H1 (cell line): ENCODE data around the gene NUP205. TPM values are rescaled to one million over a fixed set of nuclear protein-coding genes. Genes with fewer than 3 reads are reported as not detected.

Source experiments
- CTCF ChIA-PET: fragments of 300-600 bp; sonication (Branson Sonifier 250); formaldehyde crosslinking; loops from one replicate; lab custom pipeline; 2021; ENCODE audit not compliant: partially characterized antibody; lab: Charles Lee
- POLR2A ChIA-PET: fragments of 300-600 bp; sonication (Branson Sonifier 250); formaldehyde crosslinking; loops from one replicate; lab custom pipeline; 2021; ENCODE audit warnings: inconsistent platforms; ENCODE audit not compliant: partially characterized antibody; lab: Charles Lee
- DNase-seq, 2 experiments: peaks; one replicate each; pipeline versions ENCODE4 v3.0.0 to v3.0.0-alpha.2; 2010 to 2022; ENCODE audit warnings: low spot score in 2 of 2, low read depth in 1 of 2, mixed read lengths in 1 of 2
- FAIRE-seq: peaks from 2 replicates; lab custom pipeline; 2011; peaks lifted over from hg19 to GRCh38; lab: Jason Lieb, UNC
- H2AFZ ChIP-seq: 2 replicates; pipeline ENCODE4 v1.8.1; 2012; ENCODE audit warnings: low read length, inconsistent platforms
- H2AK5ac ChIP-seq: 2 replicates; pipeline ENCODE4 v1.6.1; 2013; ENCODE audit warnings: low read depth, low read length
- H2BK120ac ChIP-seq: replicated peaks from 2 replicates; pipeline ENCODE3; 2013; ENCODE audit warnings: low read depth, low read length, inconsistent platforms
- H2BK12ac ChIP-seq: 2 replicates; pipeline ENCODE4 v1.6.1; 2013; ENCODE audit warnings: low read depth, low read length
- H2BK15ac ChIP-seq: 2 replicates; pipeline ENCODE4 v1.6.1; 2013; ENCODE audit warnings: low read length
- H2BK20ac ChIP-seq: 2 replicates; pipeline ENCODE4 v1.6.1; 2013; ENCODE audit warnings: low read length
- H2BK5ac ChIP-seq: 2 replicates; pipeline ENCODE4 v1.6.1; 2013; ENCODE audit warnings: low read depth, low read length
- H3K14ac ChIP-seq: 2 replicates; pipeline ENCODE4 v1.6.1; 2013; ENCODE audit warnings: inconsistent platforms; ENCODE audit not compliant: insufficient read length
- H3K18ac ChIP-seq: 2 replicates; pipeline ENCODE4 v1.6.1; 2013; ENCODE audit warnings: low read length; ENCODE audit errors: extremely low read depth
- H3K23ac ChIP-seq: 2 replicates; pipeline ENCODE4 v1.6.1; 2013; ENCODE audit warnings: inconsistent platforms; ENCODE audit not compliant: insufficient read length
- H3K23me2 ChIP-seq: 2 replicates; pipeline ENCODE4 v1.6.1; 2013; ENCODE audit warnings: low read depth, low read length
- H3K27ac ChIP-seq: 2 replicates; pipeline ENCODE4 v1.6.1; 2011; ENCODE audit warnings: low read depth, low read length, inconsistent platforms
- H3K27me3 ChIP-seq, 4 experiments: replicated peaks in 1 of 4; 1 replicate in 1 of 4; 2 replicates in 3 of 4; pipeline versions ENCODE4 v1.6.1 to v1.8.1; 2011 to 2013; ENCODE audit warnings: low read length in 3 of 4, mild to moderate bottlenecking in 3 of 4, inconsistent platforms in 2 of 4, mixed read lengths in 2 of 4, moderate library complexity in 1 of 4; ENCODE audit not compliant: control insufficient read depth in 3 of 4, insufficient read depth in 3 of 4; ENCODE audit errors: extremely low read depth in 1 of 4
- H3K36me3 ChIP-seq, 4 experiments: 2 replicates each; pipeline versions ENCODE4 v1.6.1 to v1.8.1; 2011 to 2013; ENCODE audit warnings: mild to moderate bottlenecking in 4 of 4, low read length in 3 of 4, moderate library complexity in 2 of 4, control low read depth in 1 of 4, inconsistent platforms in 1 of 4; ENCODE audit not compliant: insufficient read depth in 4 of 4, control insufficient read depth in 2 of 4
- H3K4ac ChIP-seq: replicated peaks from 2 replicates; pipeline ENCODE3; 2013; ENCODE audit warnings: low read length, low read depth, mixed read lengths, inconsistent platforms; ENCODE audit not compliant: insufficient read length
- H3K4me1 ChIP-seq, 4 experiments: replicated peaks in 1 of 4; 1 replicate in 1 of 4; 2 replicates in 3 of 4; pipeline versions ENCODE4 v1.6.1 to v1.8.1; 2011 to 2013; ENCODE audit warnings: low read length in 3 of 4, inconsistent platforms in 2 of 4, mixed read lengths in 1 of 4; ENCODE audit not compliant: insufficient read depth in 4 of 4, control insufficient read depth in 3 of 4
- H3K4me2 ChIP-seq, 2 experiments: 2 replicates each; pipeline versions ENCODE4 v1.6.1 to v1.8.1; 2011 to 2013; ENCODE audit warnings: low read depth in 2 of 2, low read length in 2 of 2, control low read depth in 1 of 2, inconsistent platforms in 1 of 2, mild to moderate bottlenecking in 1 of 2; ENCODE audit not compliant: insufficient read depth in 1 of 2
- H3K4me3 ChIP-seq, 4 experiments: fragments of 200-600, 300-600 bp in 1 of 4; sonication (generic), shearing (Covaris generic), sonication (Bioruptor Twin) in 1 of 4; 2 replicates each; pipeline versions ENCODE4 v1.5.1 to v1.8.1; 2011 to 2016; ENCODE audit warnings: low read length in 4 of 4, low read depth in 3 of 4, control low read depth in 2 of 4, inconsistent platforms in 2 of 4, mild to moderate bottlenecking in 2 of 4, mixed read lengths in 1 of 4, moderate library complexity in 1 of 4; ENCODE audit not compliant: insufficient read depth in 2 of 4; ENCODE audit errors: extremely low read depth in 1 of 4
- H3K56ac ChIP-seq: replicated peaks from 2 replicates; pipeline ENCODE3; 2013; ENCODE audit warnings: low read depth, mild to moderate bottlenecking, mixed read lengths, low read length, inconsistent platforms; ENCODE audit not compliant: insufficient read length
- H3K79me1 ChIP-seq: 2 replicates; pipeline ENCODE4 v1.6.1; 2013; ENCODE audit warnings: low read depth, low read length, control low read depth
- H3K79me2 ChIP-seq, 2 experiments: 2 replicates each; pipeline versions ENCODE4 v1.6.1 to v1.8.1; 2012 to 2013; ENCODE audit warnings: low read length in 2 of 2, mild to moderate bottlenecking in 2 of 2, inconsistent platforms in 1 of 2; ENCODE audit not compliant: insufficient read depth in 2 of 2, control insufficient read depth in 1 of 2
- H3K9ac ChIP-seq, 4 experiments: replicated peaks in 1 of 4; 1 replicate in 1 of 4; 2 replicates in 3 of 4; pipeline versions ENCODE4 v1.6.1 to v1.8.1; 2011 to 2013; ENCODE audit warnings: low read depth in 3 of 4, low read length in 3 of 4, control low read depth in 2 of 4, mild to moderate bottlenecking in 2 of 4, moderate library complexity in 2 of 4, inconsistent platforms in 1 of 4; ENCODE audit errors: extremely low read depth in 1 of 4
- H3K9me3 ChIP-seq, 2 experiments: 2 replicates each; pipeline versions ENCODE4 v1.6.1 to v1.8.1; 2012 to 2013; ENCODE audit warnings: mild to moderate bottlenecking in 2 of 2, moderate library complexity in 2 of 2, control low read depth in 1 of 2, inconsistent platforms in 1 of 2, low read depth in 1 of 2, low read length in 1 of 2, mixed read lengths in 1 of 2; ENCODE audit not compliant: insufficient read depth in 2 of 2
- H4K20me1 ChIP-seq, 2 experiments: replicated peaks in 1 of 2; 2 replicates each; pipeline versions ENCODE3 to v1.8.1; 2011 to 2013; ENCODE audit warnings: inconsistent platforms in 2 of 2, low read length in 2 of 2, mild to moderate bottlenecking in 1 of 2; ENCODE audit not compliant: insufficient read depth in 2 of 2, control insufficient read depth in 1 of 2
- H4K5ac ChIP-seq: 2 replicates; pipeline ENCODE4 v1.6.1; 2013; ENCODE audit warnings: low read length, low read depth, mixed read lengths, inconsistent platforms; ENCODE audit not compliant: insufficient read length
- H4K8ac ChIP-seq: 2 replicates; pipeline ENCODE4 v1.8.0; 2013; ENCODE audit warnings: mild to moderate bottlenecking, moderate library complexity, low read length, inconsistent platforms; ENCODE audit not compliant: insufficient read depth; ENCODE audit errors: extremely low read depth
- H4K91ac ChIP-seq: replicated peaks from 2 replicates; pipeline ENCODE3; 2013; ENCODE audit warnings: low read length, mixed read lengths, inconsistent platforms; ENCODE audit not compliant: insufficient read length
- BRCA1 ChIP-seq: IDR thresholded peaks from 2 replicates; pipeline ENCODE4 v1.6.1; 2012; ENCODE audit warnings: low read depth, low read length, improper control_type of control experiment
- EGR1 ChIP-seq: IDR thresholded peaks from 2 replicates; pipeline ENCODE4 v1.6.1; 2011; ENCODE audit warnings: low read depth, low read length, borderline replicate concordance
- EZH2 ChIP-seq: fragments of 200-600 bp; sonication (generic); IDR thresholded peaks from 2 replicates; pipeline ENCODE4 v1.7.1; 2012; ENCODE audit warnings: low read depth, mild to moderate bottlenecking, moderate library complexity, low read length, inconsistent platforms; ENCODE audit not compliant: severe bottlenecking
- KDM5A ChIP-seq: fragments of 200-600 bp; IDR thresholded peaks from 2 replicates; pipeline ENCODE4 v1.7.1; 2012; ENCODE audit warnings: mild to moderate bottlenecking, low read length, inconsistent platforms, mixed read lengths
- SAP30 ChIP-seq: fragments of 300-600 bp; sonication (generic); IDR thresholded peaks from 2 replicates; pipeline ENCODE4 v1.7.1; 2012; ENCODE audit warnings: low read length, moderate library complexity, mild to moderate bottlenecking, inconsistent platforms; ENCODE audit not compliant: insufficient read depth, insufficient replicate concordance
- TAF7 ChIP-seq: optimal IDR thresholded peaks from 2 replicates; pipeline ENCODE3; 2011; ENCODE audit warnings: low read depth, mild to moderate bottlenecking, inconsistent platforms, low read length, moderate library complexity, borderline replicate concordance
- WGBS, 2 experiments: shearing (Covaris generic) in 1 of 2; methylation state at CpG; one replicate each; pipeline versions ENCODE4 v1.1.6 to v1.1.7; 2013 to 2015; ENCODE audit warnings: low lambda C conversion rate in 2 of 2, mixed read lengths in 2 of 2, inconsistent platforms in 1 of 2, low coverage in 1 of 2, missing lambda C conversion rate in 1 of 2; ENCODE audit not compliant: insufficient replicate concordance in 2 of 2, insufficient coverage in 1 of 2, insufficient read length in 1 of 2; ENCODE audit errors: extremely low coverage in 1 of 2, missing lambda C conversion rate in 1 of 2; 5-methylcytosine and 5-hydroxymethylcytosine counted together
- polyA plus RNA-seq, 7 experiments: library from polyadenylated mRNA; depleted of rRNA in 3 of 7; stranded (reverse) in 5 of 7; unstranded in 2 of 7; fragments of >200 nt in 5 of 7; fragments of 200-250 nt in 2 of 7; gene quantifications; 1 replicate in 5 of 7; 2 replicates in 1 of 7; 4 replicates in 1 of 7; pipeline versions ENCODE4 v1.2.1 to v1.2.3, GENCODE V29; 2011 to 2013; ENCODE audit warnings: missing spikeins in 2 of 7, mixed read lengths in 2 of 7
- total RNA-seq: library from RNA; stranded (reverse); fragmentation: NEBNext Ultra II Directional; extraction: Animal tissue kit (Norgen Biotek cat#: 25700); gene quantifications from 2 replicates; pipeline ENCODE4 v1.2.1, GENCODE V29; 2021

The NUP205 gene
- total and polyA plus RNA-seq, 2 of the 8 experiments (the other 6 are each of a cell fraction or from before 2014, with no cell fraction given), result 148 to 216 TPM

- no peak overlapping the region for H3K23ac ChIP-seq
- peak overlapping the region; percentile 78 for H4K91ac ChIP-seq
- no peak overlapping the region for H3K14ac ChIP-seq
- no peak overlapping the region; the same call in 1 of the 2 replicates for H4K8ac ChIP-seq
- H2AFZ ChIP-seq, result peak overlapping the region; percentile 99
- H4K5ac ChIP-seq, result no peak overlapping the region
- H3K4ac ChIP-seq, result peak overlapping the region; percentile 63
- 18% methylated on average over 17 of the region's 17 CpGs; no CpG with 5 or more reads in 1 of the 2 experiments for WGBS, 2 experiments
- peak overlapping the region; percentile 52; the same call in 1 of the 2 replicates for H3K18ac ChIP-seq
- peak overlapping the region; percentile 61 to 95 (median 71) for H3K9ac ChIP-seq
- FAIRE-seq (no peak), DNase-seq (no peak)
- H2BK20ac ChIP-seq, result no peak overlapping the region
- H4K20me1 ChIP-seq, result peaks cover 2 to 3% of the 10 kb centered on the region in 2 experiments
- H3K4me2 ChIP-seq, result peak overlapping the region; percentile 92 to 99
- H3K36me3 ChIP-seq, result no peaks in the 10 kb centered on the region
- peak overlapping the region; percentile 98 for H2BK5ac ChIP-seq
- H3K4me1 ChIP-seq, result peaks cover 0 to 2% (median 0%) of the 10 kb centered on the region in 4 experiments; a peak in 1 of 7 replicates
- H3K56ac ChIP-seq, result no peak overlapping the region
- H3K79me1 ChIP-seq, result 0 out of 2 replicates have a peak, but pooled peaks cover 2% of the 10 kb centered on the region
- CTCF ChIA-PET, result interaction anchor here (0.6 to 1.3 kb wide), 7 partner anchors 9 to 235 kb away, joined by 3 to 6 read pairs (median 4); no protein-coding TSS in a partner anchor
- H2BK15ac ChIP-seq, result peak overlapping the region; percentile 94
- no peaks in the 10 kb centered on the region for H3K27me3 ChIP-seq
- H2AK5ac ChIP-seq, result no peak overlapping the region
- H3K9me3 ChIP-seq, result no peaks in the 10 kb centered on the region
- H3K4me3 ChIP-seq, result peak overlapping the region; percentile 77 to 96 (median 92)
- H2BK120ac ChIP-seq, result peak overlapping the region; percentile 18
- peaks cover 5 to 37% of the 10 kb centered on the region in 2 experiments; a peak in 3 of 4 replicates for H3K79me2 ChIP-seq
- POLR2A ChIA-PET, result interaction anchor here (2.0 kb wide), 1 partner anchor 51 kb away, joined by 9 read pairs; no protein-coding TSS in a partner anchor
- peaks cover 8% of the 10 kb centered on the region for H3K23me2 ChIP-seq
- H2BK12ac ChIP-seq, result 0 out of 2 replicates have a peak overlapping the region, but pooled peaks have one; percentile 94
- H3K27ac ChIP-seq, result peak overlapping the region; percentile 9; the same call in 1 of the 2 replicates
- TF ChIP-seq EZH2 (no peak), EGR1 (no peak), SAP30 (no peak), KDM5A (no peak), BRCA1 (no peak), TAF7 (no peak)
Measured at GRCh38 chr7:135510592-135511183, 47.0 kb upstream of the NUP205 start.
